Stimulated activated CD4-positive, alpha-beta T cell treated with anti-CD3 and anti-CD28 coated beads, Interleukin-2, amount 100 ng/mL, for 24 hours (primary cell): Measurements from ENCODE around the gene CTXN1.

Experiments used
- DNase-seq, 2 donors: peaks; one replicate each; pipeline ENCODE4 v3.0.0-alpha.2; 2020

The CTXN1 gene

GRCh38 chr19:7912697-7913564 lies 13.0 kb downstream of the CTXN1 start:
- no peak for DNase-seq

DNA sequence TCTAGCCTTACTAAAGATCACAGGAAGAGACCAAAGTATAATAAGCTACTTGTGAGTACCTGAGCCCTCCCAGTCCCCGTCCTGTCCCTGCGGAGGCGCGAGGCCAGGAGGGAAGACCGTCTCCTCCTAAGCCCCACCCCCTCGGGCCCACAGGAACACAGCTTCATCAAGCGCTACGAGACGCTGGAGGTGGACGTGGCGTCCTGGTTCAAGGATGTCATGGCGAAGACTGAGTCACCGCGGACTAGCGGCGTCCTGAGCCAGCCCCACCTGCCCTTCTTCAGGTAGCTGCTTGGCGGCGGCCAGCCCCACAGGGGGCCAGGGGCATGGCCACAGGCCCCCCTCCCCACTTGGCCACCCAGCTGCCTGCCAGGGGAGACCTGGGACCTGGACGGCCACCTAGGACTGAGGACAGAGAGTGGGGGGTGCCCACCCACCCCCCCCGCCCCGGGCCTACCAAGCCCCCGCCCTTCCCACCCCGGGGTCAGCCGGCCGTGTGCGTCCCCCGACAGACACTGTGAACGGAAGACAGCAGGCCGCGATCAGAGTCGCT lies 13.7 kb downstream of the CTXN1 start:
- no peak for DNase-seq

GRCh38 chr19:7911508-7912143 lies 14.3 kb downstream of the CTXN1 start:
- no peak for DNase-seq

GRCh38 chr19:7910321-7911161 lies 15.4 kb downstream of the CTXN1 start:
- no peak for DNase-seq

DNA sequence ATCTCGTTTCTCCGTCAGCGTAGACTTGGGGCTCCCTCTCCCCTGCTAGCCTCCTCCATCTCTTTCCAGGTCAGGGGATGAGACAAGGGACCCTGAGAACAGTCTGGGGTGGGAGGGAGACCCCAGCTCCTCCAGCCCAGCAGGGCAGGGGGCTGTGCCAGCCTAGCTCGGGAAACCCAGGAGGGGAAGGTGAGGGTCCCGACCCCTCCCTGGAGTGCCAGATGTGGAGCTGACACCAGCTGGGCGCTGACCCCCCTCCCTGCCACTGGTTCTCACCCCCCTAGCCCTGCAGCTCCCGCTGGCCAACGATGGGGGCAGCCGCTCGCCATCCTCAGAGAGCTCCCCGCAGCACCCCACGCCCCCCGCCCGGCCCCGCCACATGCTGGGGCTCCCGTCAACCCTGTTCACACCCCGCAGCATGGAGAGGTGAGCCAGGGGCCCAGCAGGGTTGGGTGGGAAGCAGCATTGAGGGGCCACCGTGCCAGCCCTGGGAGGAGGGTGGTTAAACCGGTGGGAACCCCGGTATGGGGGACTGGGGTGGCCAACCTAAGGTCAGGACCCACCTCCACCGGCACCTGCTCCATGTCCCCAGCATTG lies 16.4 kb downstream of the CTXN1 start:
- no peak for DNase-seq

DNA sequence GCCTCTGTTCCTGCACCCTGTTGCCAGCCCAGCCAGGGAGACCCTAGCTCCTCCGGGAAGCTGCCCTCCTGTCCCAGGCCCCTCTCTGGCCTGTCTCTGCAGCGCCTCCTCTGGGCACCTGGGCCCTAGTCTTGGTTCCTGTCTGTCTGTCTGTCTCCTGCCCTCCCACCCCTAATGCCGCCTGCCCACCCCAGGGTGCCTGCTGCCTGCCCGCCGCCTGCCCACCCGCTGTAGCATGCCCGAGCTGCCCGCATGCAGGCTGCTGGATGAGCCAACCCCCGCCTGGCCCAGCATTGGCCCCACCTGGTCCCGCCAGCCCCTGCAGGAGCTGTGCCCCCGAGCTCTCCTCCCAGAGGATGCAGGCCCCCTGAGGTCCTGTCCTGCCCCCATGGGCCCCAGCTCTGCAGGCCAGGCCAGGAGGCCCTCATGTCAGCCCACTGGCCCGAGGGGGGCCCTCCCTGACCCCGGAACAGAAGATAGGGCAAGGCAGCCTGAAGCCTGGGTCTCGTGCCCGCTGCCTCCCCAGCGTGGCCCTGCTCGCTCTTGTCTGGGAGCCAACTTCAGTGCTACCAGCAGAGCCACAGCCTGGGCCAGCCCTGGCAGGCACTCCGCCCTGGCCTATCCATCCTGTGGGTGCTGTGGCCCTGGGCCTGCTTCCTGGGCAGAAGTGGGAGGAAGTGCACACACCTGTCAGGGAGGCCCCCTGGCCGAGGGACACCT lies 17.0 kb downstream of the CTXN1 start:
- DNase-seq: no peak

DNA sequence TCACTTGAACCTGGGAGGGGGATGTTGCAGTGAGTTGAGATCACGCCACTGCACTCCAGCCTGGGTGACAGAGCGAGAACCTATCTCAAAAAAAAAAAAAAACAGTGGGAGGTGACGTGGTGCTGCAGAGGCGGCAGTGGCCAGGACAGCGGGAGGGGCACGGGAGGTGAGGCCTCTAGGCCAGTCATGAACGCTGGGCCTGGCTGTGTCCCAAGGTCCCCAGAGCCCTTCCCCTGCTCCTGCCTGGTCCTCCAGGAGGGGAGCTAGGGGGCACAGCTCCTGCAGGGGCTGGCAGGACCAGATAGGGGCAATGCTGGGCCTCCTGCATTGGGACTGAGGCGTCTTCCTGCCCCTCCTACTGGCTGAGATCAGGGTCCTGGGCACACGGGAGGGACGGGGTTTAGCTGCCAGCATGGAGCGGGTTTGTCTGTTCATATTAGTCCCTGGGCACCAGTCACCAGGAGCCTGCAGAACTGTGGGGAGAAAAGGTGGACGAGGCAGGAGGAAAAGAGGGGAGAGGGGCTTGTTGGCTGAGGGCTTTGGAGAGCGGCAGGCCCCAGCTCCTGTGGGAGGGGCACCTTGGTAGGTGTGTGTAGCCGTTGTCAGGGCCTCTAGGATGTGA lies 17.7 kb downstream of the CTXN1 start:
- no peak for DNase-seq

DNA sequence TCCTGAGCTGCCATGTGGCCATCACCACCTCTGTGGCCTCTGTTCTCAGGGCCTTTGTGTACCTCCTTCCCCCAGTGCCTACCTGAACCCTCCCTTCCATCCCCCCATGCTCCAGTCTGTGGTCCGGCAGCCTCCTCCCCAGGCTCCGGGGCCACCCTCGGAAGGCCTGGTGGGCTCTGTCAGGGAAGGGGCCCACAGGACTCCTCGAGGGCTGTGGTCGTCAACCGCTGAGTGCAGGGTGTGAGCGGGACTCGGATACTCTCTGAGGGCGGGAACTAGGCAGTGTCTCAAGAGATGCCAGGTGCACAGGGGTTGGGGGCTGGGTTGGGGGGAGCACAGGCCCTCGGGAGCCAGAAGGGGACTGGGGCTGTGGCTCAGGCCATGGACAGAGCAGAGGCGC lies 18.4 kb downstream of the CTXN1 start:
- no peak for DNase-seq

DNA sequence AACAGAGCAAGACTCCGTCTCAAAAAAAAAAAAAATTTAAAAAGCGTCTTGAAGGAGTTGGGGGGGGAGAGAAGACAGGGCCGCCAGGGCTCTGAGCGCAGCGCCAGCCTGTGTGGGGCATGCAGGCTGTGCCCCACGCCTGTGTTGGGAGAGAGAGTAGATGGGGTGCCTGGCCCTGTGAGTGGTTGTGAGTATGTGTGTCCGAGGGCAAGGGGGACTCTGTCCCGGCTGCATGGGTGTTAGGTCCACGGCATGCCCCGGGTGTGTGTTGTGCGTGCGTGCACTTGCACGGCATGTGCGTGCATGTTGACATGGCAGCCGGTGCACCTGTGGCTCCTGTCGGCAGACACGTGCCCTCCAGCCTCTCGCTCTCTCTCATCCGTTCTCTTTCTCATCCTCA lies 18.8 kb downstream of the CTXN1 start:
- no peak for DNase-seq

DNA sequence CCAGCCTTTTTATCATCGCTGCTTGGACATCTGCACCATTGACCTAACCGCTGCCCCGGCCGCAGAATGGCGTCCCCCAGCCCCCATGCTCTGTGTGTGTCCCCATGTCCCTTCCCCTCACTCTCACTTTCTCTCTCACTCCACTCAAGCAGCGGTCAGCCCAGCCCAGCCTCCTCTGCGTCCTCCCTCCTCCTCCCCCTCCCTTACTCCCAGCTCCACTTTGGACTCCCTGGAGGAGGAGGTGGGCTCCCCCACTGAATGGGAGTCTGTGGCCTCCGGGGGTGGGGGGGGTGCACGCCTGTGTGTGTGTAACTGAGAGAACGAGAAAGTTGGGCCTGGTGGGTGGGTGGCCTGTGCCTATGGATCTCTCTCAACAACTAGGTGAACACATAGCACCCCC lies 20.1 kb downstream of the CTXN1 start:
- no peak for DNase-seq

- no peak for DNase-seq
Measured at GRCh38 chr19:7905268-7905667, 20.7 kb downstream of the CTXN1 start.

- no peak for DNase-seq
Measured at GRCh38 chr19:7904074-7905020, 21.6 kb downstream of the CTXN1 start.

DNA sequence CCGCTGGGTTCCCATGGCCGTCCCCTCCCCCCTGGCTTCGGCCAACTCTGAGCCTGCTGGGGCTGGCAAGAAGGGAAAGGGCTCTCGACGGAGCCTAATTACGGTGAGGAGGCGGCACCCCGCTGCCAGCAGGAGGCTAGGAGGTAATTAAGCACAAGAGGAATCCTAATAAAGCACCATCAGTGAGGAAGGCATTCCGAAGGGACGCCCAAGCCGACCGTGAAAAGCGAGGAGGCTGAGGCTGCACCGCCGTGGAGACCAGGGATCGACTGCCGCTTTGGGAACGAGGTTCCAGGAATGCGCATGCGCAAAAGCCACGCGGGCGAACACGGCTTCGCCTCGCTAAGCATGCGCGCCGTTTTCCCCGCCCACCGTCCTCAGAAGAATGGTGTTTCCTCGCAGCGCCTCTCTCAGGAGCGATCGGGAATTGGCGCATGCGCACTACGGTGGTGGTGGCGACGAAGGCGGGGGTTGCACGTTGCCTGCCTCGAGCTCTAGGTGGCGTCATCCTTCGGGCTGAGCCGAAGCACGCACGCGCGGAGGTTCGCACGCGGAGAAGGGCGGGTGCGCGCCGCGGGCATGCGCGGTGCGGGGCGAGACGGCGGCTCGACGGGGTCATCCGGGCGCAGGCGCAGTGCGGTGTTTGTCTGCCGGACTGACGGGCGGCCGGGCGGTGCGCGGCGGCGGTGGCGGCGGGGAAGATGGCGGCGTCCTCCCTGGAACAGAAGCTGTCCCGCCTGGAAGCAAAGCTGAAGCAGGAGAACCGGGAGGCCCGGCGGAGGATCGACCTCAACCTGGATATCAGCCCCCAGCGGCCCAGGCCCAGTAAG lies 22.5 kb downstream of the CTXN1 start, which contains the start of gene MAP2K7:
MAP2K7 (plus strand) TSS at position 634 of the 830 bp plus-strand sequence; CDS start at position 702, 68 bp downstream.
- peak; percentile 100 for DNase-seq

DNA sequence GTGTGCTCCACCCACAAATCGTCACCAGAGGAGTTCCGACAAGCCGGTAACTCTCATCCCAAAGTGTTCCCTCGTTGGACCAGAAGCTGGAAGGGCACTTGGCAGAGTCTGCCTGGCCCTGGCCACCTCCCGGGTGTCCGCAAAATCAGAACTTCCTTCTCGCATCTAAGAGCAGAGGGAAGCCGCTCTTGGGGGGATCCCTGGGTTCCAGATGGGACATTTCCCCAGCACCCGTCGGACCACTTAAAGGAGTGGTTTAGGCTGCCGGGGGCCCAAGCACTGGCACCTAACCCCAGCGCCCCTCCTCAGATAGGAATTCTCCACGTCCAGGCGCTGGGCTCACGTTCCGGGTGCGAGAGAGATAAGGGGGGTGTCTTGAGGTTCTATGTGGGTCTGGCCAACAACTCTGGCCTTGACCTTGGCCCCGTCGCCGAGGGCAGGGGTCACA lies 23.1 kb downstream of the CTXN1 start:
- DNase-seq: no peak

DNA sequence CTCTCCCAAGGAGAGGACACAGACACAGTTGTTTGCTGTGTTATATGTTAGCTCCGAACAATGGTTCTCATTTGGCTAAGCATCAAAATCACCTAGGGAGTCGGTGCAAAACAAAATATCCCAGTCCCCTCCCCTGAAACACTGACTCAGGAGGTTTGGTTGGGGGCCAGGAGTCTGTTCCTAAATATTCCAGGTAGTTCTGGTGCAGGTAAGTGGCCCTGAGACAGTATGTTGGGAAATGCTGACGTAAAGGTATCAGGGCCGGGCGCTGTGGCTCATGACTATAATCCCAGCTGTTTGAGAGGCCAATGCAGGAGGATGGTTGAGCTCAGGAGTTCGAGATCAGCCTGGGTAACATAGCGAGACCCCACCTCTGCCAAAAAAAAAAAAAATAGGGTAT lies 24.6 kb downstream of the CTXN1 start:
- no peak for DNase-seq

GRCh38 chr19:7900931-7901330 lies 25.0 kb downstream of the CTXN1 start:
- DNase-seq: no peak

DNA sequence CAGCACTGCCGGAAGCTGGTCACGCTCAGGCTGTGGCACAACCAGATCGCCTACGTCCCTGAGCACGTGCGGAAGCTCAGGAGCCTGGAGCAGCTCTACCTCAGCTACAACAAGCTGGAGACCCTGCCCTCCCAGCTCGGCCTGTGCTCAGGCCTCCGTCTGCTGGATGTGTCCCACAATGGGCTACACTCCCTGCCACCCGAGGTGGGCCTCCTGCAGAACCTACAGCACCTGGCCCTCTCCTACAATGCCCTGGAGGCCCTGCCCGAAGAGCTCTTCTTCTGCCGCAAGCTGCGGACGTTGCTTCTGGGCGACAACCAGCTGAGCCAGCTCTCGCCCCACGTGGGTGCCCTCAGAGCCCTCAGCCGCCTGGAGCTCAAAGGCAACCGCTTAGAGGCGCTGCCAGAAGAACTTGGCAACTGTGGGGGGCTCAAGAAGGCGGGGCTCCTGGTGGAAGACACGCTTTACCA lies 25.5 kb downstream of the CTXN1 start:
- DNase-seq: no peak

DNA sequence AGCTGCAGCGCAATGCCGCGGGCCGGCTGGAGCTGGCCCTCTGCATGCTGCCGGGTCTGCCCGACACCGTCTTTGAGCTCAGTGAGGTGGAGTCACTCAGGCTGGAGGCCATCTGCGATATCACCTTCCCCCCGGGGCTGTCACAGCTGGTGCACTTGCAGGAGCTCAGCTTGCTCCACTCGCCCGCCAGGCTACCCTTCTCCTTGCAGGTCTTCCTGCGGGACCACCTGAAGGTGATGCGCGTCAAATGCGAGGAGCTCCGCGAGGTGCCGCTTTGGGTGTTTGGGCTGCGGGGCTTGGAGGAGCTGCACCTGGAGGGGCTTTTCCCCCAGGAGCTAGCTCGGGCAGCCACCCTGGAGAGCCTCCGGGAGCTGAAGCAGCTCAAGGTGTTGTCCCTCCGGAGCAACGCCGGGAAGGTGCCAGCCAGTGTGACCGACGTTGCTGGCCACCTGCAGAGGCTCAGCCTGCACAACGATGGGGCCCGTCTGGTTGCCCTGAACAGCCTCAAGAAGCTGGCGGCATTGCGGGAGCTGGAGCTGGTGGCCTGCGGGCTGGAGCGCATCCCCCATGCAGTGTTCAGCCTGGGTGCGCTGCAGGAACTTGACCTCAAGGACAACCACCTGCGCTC lies 26.1 kb downstream of the CTXN1 start:
- no peak for DNase-seq

DNA sequence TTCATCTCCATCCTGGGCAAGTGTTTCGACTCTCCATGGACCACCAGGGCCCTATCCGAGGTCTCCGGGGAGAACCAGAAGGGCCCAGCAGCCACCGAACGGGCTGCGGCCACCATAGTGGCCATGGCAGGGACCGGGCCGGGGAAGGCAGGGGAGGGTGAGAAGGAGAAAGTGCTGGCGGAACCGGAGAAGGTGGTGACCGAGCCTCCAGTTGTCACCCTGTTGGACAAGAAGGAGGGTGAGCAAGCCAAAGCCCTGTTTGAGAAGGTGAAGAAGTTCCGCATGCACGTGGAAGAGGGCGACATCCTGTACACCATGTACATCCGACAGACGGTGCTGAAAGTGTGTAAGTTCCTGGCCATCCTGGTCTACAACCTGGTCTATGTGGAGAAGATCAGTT lies 27.0 kb downstream of the CTXN1 start:
- no peak for DNase-seq
